Activated naive CD8-positive, alpha-beta T cell treated with anti-CD3 and anti-CD28 coated beads, Interleukin-2, amount 10 ng/mL, durations not matched to agents 7 days and 5 days (primary cell): ENCODE results near the gene ALX4. TPM values are rescaled to one million over a fixed set of nuclear protein-coding genes. Genes with fewer than 3 reads are reported as not detected.

ENCODE experiments used
- ATAC-seq: fragments of 150-1000 bp; cut with Tn5 transposase; one replicate; pipeline ENCODE4 v1.10.0; 2021; ENCODE audit warnings: low read depth, moderate library complexity
- POLR2A ChIA-PET: fragments of 350-600 bp; sonication (Branson Sonifier 250); formaldehyde crosslinking; loops from one replicate; lab custom pipeline; 2021; ENCODE audit warnings: antibody characterized with exemption; lab: Charles Lee
- DNase-seq: peaks from one replicate; pipeline ENCODE4 v3.0.0; 2021
- H3K27ac Mint-ChIP-seq: one replicate; pipeline ENCODE4 v1.8.0; 2022; ENCODE audit warnings: mild to moderate bottlenecking, mixed read lengths
- H3K27me3 Mint-ChIP-seq: one replicate; pipeline ENCODE4 v1.8.0; 2022; ENCODE audit warnings: mild to moderate bottlenecking, moderate library complexity, mixed read lengths
- H3K36me3 Mint-ChIP-seq: one replicate; pipeline ENCODE4 v1.8.0; 2021; ENCODE audit warnings: mild to moderate bottlenecking, mixed read lengths
- H3K4me1 Mint-ChIP-seq: one replicate; pipeline ENCODE4 v1.8.0; 2021; ENCODE audit warnings: mixed read lengths
- H3K4me3 Mint-ChIP-seq: one replicate; pipeline ENCODE4 v1.8.0; 2022; ENCODE audit warnings: mild to moderate bottlenecking, moderate library complexity, mixed read lengths
- H3K9me3 Mint-ChIP-seq: one replicate; pipeline ENCODE4 v1.8.0; 2021; ENCODE audit warnings: mixed read lengths
- total RNA-seq, 2 experiments: library from RNA; stranded (reverse); gene quantifications; one replicate each; pipeline ENCODE4 v1.2.3, GENCODE V29; 2021

The ALX4 gene
- total RNA-seq, 2 experiments from 2014 or later = not detected

- H3K9me3 Mint-ChIP-seq = peaks cover 3% of the 10 kb centered on the region
- no peak overlapping the region for H3K27ac Mint-ChIP-seq
- peaks cover 25% of the 10 kb centered on the region for H3K4me1 Mint-ChIP-seq
- H3K36me3 Mint-ChIP-seq = peaks cover 4% of the 10 kb centered on the region
- POLR2A ChIA-PET = no interaction called here
- DNase-seq (no peak), ATAC-seq (no peak)
- no peak overlapping the region for H3K4me3 Mint-ChIP-seq
- H3K27me3 Mint-ChIP-seq = peaks cover 10% of the 10 kb centered on the region
Measured at GRCh38 chr11:44258190-44258489, 51.8 kb downstream of the ALX4 start.

GRCh38 chr11:44257338-44258189 is 52.4 kb downstream of the ALX4 start:
- peak overlapping the region; percentile 28 for H3K4me3 Mint-ChIP-seq
- peaks cover 9% of the 10 kb centered on the region for H3K9me3 Mint-ChIP-seq
- H3K4me1 Mint-ChIP-seq = peaks cover 25% of the 10 kb centered on the region
- DNase-seq (no peak), ATAC-seq (no peak)
- peak overlapping the region; percentile 44 for H3K27ac Mint-ChIP-seq
- peaks cover 12% of the 10 kb centered on the region for H3K27me3 Mint-ChIP-seq
- POLR2A ChIA-PET = no interaction called here
- H3K36me3 Mint-ChIP-seq = peaks cover 8% of the 10 kb centered on the region

GRCh38 chr11:44256673-44257291 is 53.2 kb downstream of the ALX4 start:
- Mint-ChIP-seq H3K4me3 (peak overlapping the region; percentile 28), H3K36me3 (peaks cover 16% of the 10 kb centered on the region), H3K4me1 (peaks cover 25% of the 10 kb centered on the region), H3K27me3 (peaks cover 12% of the 10 kb centered on the region), H3K9me3 (peaks cover 16% of the 10 kb centered on the region), H3K27ac (no peak overlapping the region)
- DNase-seq (no peak), ATAC-seq (no peak)
- POLR2A ChIA-PET = interaction anchor here (0.6 kb wide), 1 partner anchor 267 kb away, joined by 3 read pairs; no protein-coding TSS in a partner anchor

- no peak for DNase-seq
- POLR2A ChIA-PET = no interaction called here
- Mint-ChIP-seq H3K4me3 (no peak overlapping the region), H3K36me3 (peaks cover 22% of the 10 kb centered on the region), H3K9me3 (peaks cover 21% of the 10 kb centered on the region), H3K27ac (no peak overlapping the region), H3K27me3 (peaks cover 12% of the 10 kb centered on the region), H3K4me1 (peaks cover 25% of the 10 kb centered on the region)
- no peak for ATAC-seq
Measured at GRCh38 chr11:44255406-44256071, 54.4 kb downstream of the ALX4 start.

GRCh38 chr11:44252999-44253602 is 56.8 kb downstream of the ALX4 start:
- Mint-ChIP-seq H3K27me3 (peaks cover 4% of the 10 kb centered on the region), H3K9me3 (peaks cover 21% of the 10 kb centered on the region), H3K4me3 (no peak overlapping the region), H3K27ac (no peak overlapping the region), H3K4me1 (peaks cover 16% of the 10 kb centered on the region), H3K36me3 (peaks cover 23% of the 10 kb centered on the region)
- ATAC-seq = no peak
- POLR2A ChIA-PET = no interaction called here
- DNase-seq = no peak

GRCh38 chr11:44250421-44250820 is 59.5 kb downstream of the ALX4 start:
- H3K4me3 Mint-ChIP-seq = no peak overlapping the region
- no peak overlapping the region for H3K27ac Mint-ChIP-seq
- peaks cover 21% of the 10 kb centered on the region for H3K9me3 Mint-ChIP-seq
- H3K4me1 Mint-ChIP-seq = peaks cover 1% of the 10 kb centered on the region
- H3K27me3 Mint-ChIP-seq = peaks cover 4% of the 10 kb centered on the region
- POLR2A ChIA-PET = no interaction called here
- ATAC-seq (no peak), DNase-seq (no peak)
- H3K36me3 Mint-ChIP-seq = peaks cover 23% of the 10 kb centered on the region

- H3K27ac Mint-ChIP-seq = no peak overlapping the region
- H3K36me3 Mint-ChIP-seq = peaks cover 32% of the 10 kb centered on the region
- no peak overlapping the region for H3K4me3 Mint-ChIP-seq
- no peak for DNase-seq
- peaks cover 18% of the 10 kb centered on the region for H3K9me3 Mint-ChIP-seq
- peaks cover 2% of the 10 kb centered on the region for H3K27me3 Mint-ChIP-seq
- ATAC-seq = no peak
- peaks cover 1% of the 10 kb centered on the region for H3K4me1 Mint-ChIP-seq
- POLR2A ChIA-PET = no interaction called here
Measured at GRCh38 chr11:44248109-44248508, 61.8 kb downstream of the ALX4 start.

GRCh38 chr11:44247508-44247907 is 62.4 kb downstream of the ALX4 start:
- H3K27me3 Mint-ChIP-seq = no peaks in the 10 kb centered on the region

GRCh38 chr11:44246726-44247125 is 63.2 kb downstream of the ALX4 start:
- POLR2A ChIA-PET = no interaction called here
- no peak for DNase-seq
- Mint-ChIP-seq H3K9me3 (peaks cover 5% of the 10 kb centered on the region), H3K27ac (no peak overlapping the region), H3K4me3 (no peak overlapping the region), H3K36me3 (peaks cover 19% of the 10 kb centered on the region), H3K4me1 (peaks cover 1% of the 10 kb centered on the region), H3K27me3 (no peaks in the 10 kb centered on the region)
- ATAC-seq = no peak

More at GRCh38 chr11:44247508-44247907, 62.4 kb downstream of the ALX4 start:
- Mint-ChIP-seq H3K9me3 (peaks cover 12% of the 10 kb centered on the region), H3K27ac (no peak overlapping the region), H3K4me1 (peaks cover 1% of the 10 kb centered on the region), H3K36me3 (peaks cover 27% of the 10 kb centered on the region), H3K4me3 (no peak overlapping the region)
- POLR2A ChIA-PET = no interaction called here
- no peak for DNase-seq
- ATAC-seq = no peak

GRCh38 chr11:44244639-44245310 is 65.2 kb downstream of the ALX4 start:
- Mint-ChIP-seq H3K27ac (no peak overlapping the region), H3K4me3 (no peak overlapping the region), H3K27me3 (no peaks in the 10 kb centered on the region), H3K4me1 (peaks cover 1% of the 10 kb centered on the region), H3K36me3 (peaks cover 14% of the 10 kb centered on the region), H3K9me3 (no peaks in the 10 kb centered on the region)
- no peak for ATAC-seq
- POLR2A ChIA-PET = no interaction called here
- DNase-seq = no peak

- Mint-ChIP-seq H3K4me3 (no peak overlapping the region), H3K36me3 (peaks cover 15% of the 10 kb centered on the region), H3K9me3 (no peaks in the 10 kb centered on the region), H3K27me3 (no peaks in the 10 kb centered on the region), H3K27ac (no peak overlapping the region), H3K4me1 (peaks cover 1% of the 10 kb centered on the region)
- ATAC-seq = no peak
- DNase-seq = no peak
- POLR2A ChIA-PET = no interaction called here
Measured at GRCh38 chr11:44243595-44244343, 66.2 kb downstream of the ALX4 start.

GRCh38 chr11:44243086-44243485 is 66.9 kb downstream of the ALX4 start:
- Mint-ChIP-seq H3K36me3 (peaks cover 19% of the 10 kb centered on the region), H3K4me1 (peaks cover 1% of the 10 kb centered on the region), H3K27me3 (no peaks in the 10 kb centered on the region), H3K4me3 (no peak overlapping the region), H3K9me3 (no peaks in the 10 kb centered on the region), H3K27ac (no peak overlapping the region)
- ATAC-seq = no peak
- DNase-seq = no peak
- POLR2A ChIA-PET = no interaction called here
